Upper lobe of left lung (tissue), 4 donors: Measurements from ENCODE around the gene TYROBP.

ENCODE experiments used
- EP300 ChIP-seq, 4 donors: sonication (generic); formaldehyde crosslinking; IDR thresholded peaks; one replicate each; pipeline ENCODE4 v1.5.1; 2017; ENCODE audit warnings: antibody characterized with exemption in 4 of 4, control low read depth in 2 of 4
- POLR2A ChIP-seq, 4 donors: fragments of 450-650 bp; IDR thresholded peaks; one replicate each; pipeline ENCODE4 v1.5.1; 2016 to 2017; ENCODE audit warnings: antibody characterized with exemption in 4 of 4, mild to moderate bottlenecking in 2 of 4
- TF ChIP-seq, protein P1 (sequence below), 6 experiments: fragments of 450-650 bp in 4 of 6; fragments of 200-600 bp in 2 of 6; sonication (generic) in 2 of 6; IDR thresholded peaks; one replicate each; pipeline ENCODE4 v1.5.1; 2016 to 2019; ENCODE audit warnings: antibody characterized with exemption in 6 of 6

DNA sequence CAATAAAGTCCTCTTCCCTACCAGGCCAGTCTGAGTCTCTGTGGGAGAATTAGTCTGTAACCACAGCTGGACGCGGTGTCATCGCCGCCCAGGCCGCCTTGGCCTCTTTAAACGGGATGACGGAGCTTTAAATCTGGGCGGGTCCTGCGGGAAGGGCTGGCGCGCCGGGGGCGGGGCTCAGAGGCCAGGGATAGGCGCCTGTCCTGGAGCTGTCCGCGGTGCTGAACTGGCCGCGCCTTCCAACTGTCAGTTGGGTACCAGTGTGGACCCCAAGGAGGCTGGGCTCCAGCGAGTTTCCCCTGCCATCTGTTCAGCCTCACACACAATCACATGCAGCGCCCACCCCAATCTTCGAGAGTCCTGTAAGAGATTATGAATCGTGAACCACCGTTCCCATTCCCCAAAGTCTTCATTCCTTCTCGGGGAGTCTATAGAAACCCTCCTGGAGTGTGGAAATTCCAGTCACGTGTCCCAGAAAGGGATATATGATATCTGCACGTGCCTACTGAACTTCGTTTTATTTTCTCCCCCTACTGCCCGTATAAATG is 28.3 kb downstream of the TYROBP start:
- TF ChIP-seq, protein P1, sequence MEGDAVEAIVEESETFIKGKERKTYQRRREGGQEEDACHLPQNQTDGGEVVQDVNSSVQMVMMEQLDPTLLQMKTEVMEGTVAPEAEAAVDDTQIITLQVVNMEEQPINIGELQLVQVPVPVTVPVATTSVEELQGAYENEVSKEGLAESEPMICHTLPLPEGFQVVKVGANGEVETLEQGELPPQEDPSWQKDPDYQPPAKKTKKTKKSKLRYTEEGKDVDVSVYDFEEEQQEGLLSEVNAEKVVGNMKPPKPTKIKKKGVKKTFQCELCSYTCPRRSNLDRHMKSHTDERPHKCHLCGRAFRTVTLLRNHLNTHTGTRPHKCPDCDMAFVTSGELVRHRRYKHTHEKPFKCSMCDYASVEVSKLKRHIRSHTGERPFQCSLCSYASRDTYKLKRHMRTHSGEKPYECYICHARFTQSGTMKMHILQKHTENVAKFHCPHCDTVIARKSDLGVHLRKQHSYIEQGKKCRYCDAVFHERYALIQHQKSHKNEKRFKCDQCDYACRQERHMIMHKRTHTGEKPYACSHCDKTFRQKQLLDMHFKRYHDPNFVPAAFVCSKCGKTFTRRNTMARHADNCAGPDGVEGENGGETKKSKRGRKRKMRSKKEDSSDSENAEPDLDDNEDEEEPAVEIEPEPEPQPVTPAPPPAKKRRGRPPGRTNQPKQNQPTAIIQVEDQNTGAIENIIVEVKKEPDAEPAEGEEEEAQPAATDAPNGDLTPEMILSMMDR (IDR thresholded peaks at IDR 0.05): no peak
- TF ChIP-seq POLR2A (IDR thresholded peaks at IDR 0.05) (no peak), EP300 (IDR thresholded peaks at IDR 0.05) (no peak)
